CD4-positive, alpha-beta T cell (primary cell): ENCODE results near the gene SUFU. TPM values are rescaled to one million over a fixed set of nuclear protein-coding genes. Genes with fewer than 3 reads are reported as not detected.

Source experiments
- ATAC-seq: fragments of 200-7000 bp; cut with Tn5 transposase; one replicate; pipeline ENCODE4 v1.10.0; 2022; ENCODE audit warnings: mild to moderate bottlenecking; ENCODE audit not compliant: poor library complexity
- CTCF ChIA-PET: fragments of 350-600 bp; sonication (Branson Sonifier 250); formaldehyde crosslinking; loops from one replicate; lab custom pipeline; 2021; ENCODE audit warnings: antibody characterized with exemption, inconsistent platforms; lab: Charles Lee
- POLR2A ChIA-PET: fragments of 350-600 bp; sonication (Branson Sonifier 250); formaldehyde crosslinking; loops from one replicate; lab custom pipeline; 2021; ENCODE audit warnings: antibody characterized with exemption, inconsistent platforms; lab: Charles Lee
- DNase-seq, 14 experiments: peaks; one replicate each; pipeline ENCODE4 v3.0.0-alpha.2; 2013 to 2020; ENCODE audit warnings: mixed read lengths in 2 of 14
- H3K27ac ChIP-seq, 2 donors: one replicate each; pipeline versions ENCODE4 v1.5.1 to v1.7.0; 2013; ENCODE audit warnings: low read length in 2 of 2, low read depth in 1 of 2, mild to moderate bottlenecking in 1 of 2
- H3K27me3 ChIP-seq, 2 experiments: 1 replicate in 1 of 2; 2 replicates in 1 of 2; pipeline versions ENCODE4 v1.6.1 to v1.7.0; 2013; ENCODE audit warnings: low read length in 2 of 2, control low read depth in 1 of 2, mild to moderate bottlenecking in 1 of 2, moderate library complexity in 1 of 2; ENCODE audit not compliant: insufficient read depth in 2 of 2, control insufficient read depth in 1 of 2
- H3K36me3 ChIP-seq: one replicate; pipeline ENCODE4 v1.6.1; 2013; ENCODE audit warnings: low read length, control low read depth; ENCODE audit not compliant: insufficient read depth
- H3K4me1 ChIP-seq: one replicate; pipeline ENCODE4 v1.6.1; 2013; ENCODE audit warnings: low read length, control low read depth; ENCODE audit not compliant: insufficient read depth
- H3K4me3 ChIP-seq: one replicate; pipeline ENCODE4 v1.5.1; 2013; ENCODE audit warnings: mild to moderate bottlenecking, low read length, moderate library complexity
- H3K9me3 ChIP-seq, 2 experiments: 1 replicate in 1 of 2; 2 replicates in 1 of 2; pipeline versions ENCODE4 v1.6.1 to v1.7.0; 2013; ENCODE audit warnings: low read length in 2 of 2, mild to moderate bottlenecking in 2 of 2, control low read depth in 1 of 2, moderate library complexity in 1 of 2; ENCODE audit not compliant: control insufficient read depth in 1 of 2, insufficient read depth in 1 of 2
- H3K27ac Mint-ChIP-seq: one replicate; pipeline ENCODE4 v1.8.0; 2020; ENCODE audit warnings: mixed read lengths
- H3K27me3 Mint-ChIP-seq: one replicate; pipeline ENCODE4 v1.8.0; 2021; ENCODE audit warnings: mixed read lengths
- H3K36me3 Mint-ChIP-seq: one replicate; pipeline ENCODE4 v1.8.0; 2021; ENCODE audit warnings: low read depth, mixed read lengths
- H3K4me1 Mint-ChIP-seq: one replicate; pipeline ENCODE4 v1.8.0; 2021; ENCODE audit warnings: low read depth, mixed read lengths
- H3K4me3 Mint-ChIP-seq: one replicate; pipeline ENCODE4 v1.8.0; 2020; ENCODE audit warnings: mild to moderate bottlenecking, mixed read lengths
- H3K9me3 Mint-ChIP-seq: one replicate; pipeline ENCODE4 v1.8.0; 2020; ENCODE audit warnings: mixed read lengths
- intact Hi-C, 2 experiments: fragments of 100-400 bp; cut with DNase I in 1 of 2; cut with micrococcal nuclease in 1 of 2; formaldehyde crosslinking; loops; one replicate each; pipeline versions ENCODE4 v1.15.1 to v1.9.0; 2023 to 2025; cut with DNase I, micrococcal nuclease
- total RNA-seq, 174 experiments: library from RNA in 2 of 174; stranded (reverse) in 2 of 174; gene quantifications; one replicate each; pipeline ENCODE4 v1.2.3 and lab custom pipeline; 2021 to 2026
- TF ChIP-seq, protein P1 (sequence below): fragments of 200-600 bp; IDR thresholded peaks from one replicate; pipeline ENCODE4 v1.8.0; 2022; ENCODE audit warnings: antibody characterized with exemption, mild to moderate bottlenecking

SUFU gene
- total RNA-seq, 2 experiments from 2014 or later: 6.7 to 7.3 TPM

DNA sequence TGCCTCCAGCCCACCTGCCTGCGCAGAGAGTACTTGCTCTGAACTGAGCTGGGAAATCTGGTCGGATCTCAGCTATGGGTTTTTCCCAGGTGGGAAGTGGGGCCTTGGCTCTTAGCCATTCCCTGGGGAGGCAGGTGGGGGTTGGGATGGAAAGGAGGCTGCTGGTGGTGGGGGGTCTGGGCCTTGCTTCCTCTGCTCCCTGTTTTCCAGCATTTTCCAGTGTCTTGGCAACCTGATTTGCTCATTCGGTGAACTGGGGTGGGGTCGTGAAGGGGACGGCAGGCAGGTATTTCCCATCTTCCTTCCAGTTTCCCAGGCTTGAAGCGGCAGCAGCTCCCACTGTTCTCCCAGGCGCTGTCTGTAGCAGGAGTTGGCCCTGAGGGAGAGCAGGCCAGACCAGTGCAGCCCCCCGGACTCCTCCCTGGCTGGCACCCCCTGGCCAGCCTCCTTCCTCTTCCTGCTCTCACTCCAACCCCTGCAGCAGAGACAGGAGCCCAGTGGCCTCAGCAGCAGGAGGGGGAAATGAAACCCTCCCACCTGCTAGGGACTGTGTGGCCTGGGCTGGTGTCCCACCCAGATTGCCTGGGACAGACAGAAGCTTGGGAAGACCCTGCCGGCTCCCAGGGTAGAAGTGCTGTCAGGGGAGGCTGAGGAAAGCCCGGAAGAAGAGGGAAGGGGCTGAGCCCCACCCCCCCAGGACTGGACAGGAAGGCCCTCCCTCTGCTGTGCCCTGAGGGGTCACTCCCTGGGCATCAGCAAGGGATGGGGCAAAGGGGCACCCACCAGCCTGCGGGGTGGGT is 147.1 kb downstream of the SUFU start:
- TF ChIP-seq, protein P1, sequence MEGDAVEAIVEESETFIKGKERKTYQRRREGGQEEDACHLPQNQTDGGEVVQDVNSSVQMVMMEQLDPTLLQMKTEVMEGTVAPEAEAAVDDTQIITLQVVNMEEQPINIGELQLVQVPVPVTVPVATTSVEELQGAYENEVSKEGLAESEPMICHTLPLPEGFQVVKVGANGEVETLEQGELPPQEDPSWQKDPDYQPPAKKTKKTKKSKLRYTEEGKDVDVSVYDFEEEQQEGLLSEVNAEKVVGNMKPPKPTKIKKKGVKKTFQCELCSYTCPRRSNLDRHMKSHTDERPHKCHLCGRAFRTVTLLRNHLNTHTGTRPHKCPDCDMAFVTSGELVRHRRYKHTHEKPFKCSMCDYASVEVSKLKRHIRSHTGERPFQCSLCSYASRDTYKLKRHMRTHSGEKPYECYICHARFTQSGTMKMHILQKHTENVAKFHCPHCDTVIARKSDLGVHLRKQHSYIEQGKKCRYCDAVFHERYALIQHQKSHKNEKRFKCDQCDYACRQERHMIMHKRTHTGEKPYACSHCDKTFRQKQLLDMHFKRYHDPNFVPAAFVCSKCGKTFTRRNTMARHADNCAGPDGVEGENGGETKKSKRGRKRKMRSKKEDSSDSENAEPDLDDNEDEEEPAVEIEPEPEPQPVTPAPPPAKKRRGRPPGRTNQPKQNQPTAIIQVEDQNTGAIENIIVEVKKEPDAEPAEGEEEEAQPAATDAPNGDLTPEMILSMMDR: no peak
- DNase-seq: peak in 1 of 14 experiments; percentile 2
- H3K36me3 Mint-ChIP-seq: peaks cover 59% of the 10 kb centered on the region

DNA sequence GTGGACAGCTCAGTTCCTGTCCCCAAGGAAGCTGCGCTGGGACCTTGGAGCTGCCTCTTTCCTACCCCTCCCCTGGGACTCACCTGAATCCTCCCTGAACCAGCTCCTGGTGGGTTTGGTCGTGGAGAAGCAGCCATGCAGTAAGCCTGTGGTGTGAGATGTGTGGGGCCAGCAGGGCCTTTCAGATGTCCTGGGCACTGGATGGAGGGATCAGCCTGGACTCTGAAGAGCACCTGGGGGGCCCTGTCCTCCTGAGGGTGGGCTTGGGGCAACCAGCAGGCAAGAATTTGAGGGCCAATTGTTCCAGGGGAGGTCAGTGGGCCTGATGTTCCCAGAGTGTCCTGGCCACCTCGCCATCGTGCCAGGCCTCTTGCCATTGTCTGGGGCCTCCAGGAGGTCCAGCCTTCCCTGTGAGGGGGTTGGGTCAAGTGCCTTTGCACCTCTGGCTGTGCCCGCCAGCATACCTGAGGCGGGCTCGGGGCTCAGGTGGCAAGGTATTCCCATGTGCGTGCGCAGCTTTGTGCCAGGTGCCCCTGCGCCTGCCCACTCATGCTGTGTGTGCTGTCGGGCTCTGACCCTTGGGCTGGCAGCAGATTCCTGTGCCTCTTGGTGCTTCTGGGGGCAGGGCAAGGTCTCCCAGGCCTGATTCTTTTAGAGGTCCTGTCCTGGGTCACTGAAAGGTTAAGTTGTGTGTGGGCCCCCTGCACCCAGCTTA is 147.8 kb downstream of the SUFU start:
- POLR2A ChIA-PET: interaction anchor here (1.0 to 2.2 kb wide), 5 partner anchors 9 to 92 kb away, joined by 3 to 6 read pairs (median 4); partner anchors contain the start of gene WBP1L
- Mint-ChIP-seq H3K36me3 (peaks cover 57% of the 10 kb centered on the region), H3K9me3 (no peaks in the 10 kb centered on the region), H3K4me3 (no peak overlapping the region), H3K27me3 (no peaks in the 10 kb centered on the region), H3K27ac (peak overlapping the region; percentile 97), H3K4me1 (peaks cover 75% of the 10 kb centered on the region)
- Histone ChIP-seq H3K27ac (peak overlapping the region; percentile 52 to 66), H3K27me3 (no peaks in the 10 kb centered on the region), H3K36me3 (peaks cover 43% of the 10 kb centered on the region), H3K9me3 (no peaks in the 10 kb centered on the region), H3K4me1 (peaks cover 70% of the 10 kb centered on the region), H3K4me3 (no peak overlapping the region)
- ATAC-seq (no peak), DNase-seq (peak in 1 of 14 experiments; percentile 2)
- intact Hi-C loops: loop anchor here in 1 of 2 experiments (2.0 kb wide), 1 partner anchor 23 kb away; no protein-coding TSS in a partner anchor
- CTCF ChIA-PET: no interaction called here
- TF ChIP-seq, protein P1: no peak

More for the DNA sequence above, 147.1 kb downstream of the SUFU start:
- ChIA-PET POLR2A (interaction anchor here (1.0 to 7.0 kb wide), 6 partner anchors 9 to 93 kb away, joined by 4 to 121 read pairs (median 4); partner anchors contain the start of genes SFXN2 and WBP1L), CTCF (no interaction called here)
- intact Hi-C loops: no loop called here
- H3K36me3 ChIP-seq: peaks cover 36% of the 10 kb centered on the region
- H3K4me1 ChIP-seq: peaks cover 77% of the 10 kb centered on the region
- H3K27ac Mint-ChIP-seq: peak overlapping the region; percentile 97
- H3K4me1 Mint-ChIP-seq: peaks cover 83% of the 10 kb centered on the region
- no peaks in the 10 kb centered on the region for H3K9me3 Mint-ChIP-seq
- peak overlapping the region; percentile 51 for H3K4me3 Mint-ChIP-seq
- no peaks in the 10 kb centered on the region for H3K9me3 ChIP-seq
- peak overlapping the region; percentile 66 to 93 for H3K27ac ChIP-seq
- H3K4me3 ChIP-seq: no peak overlapping the region
- H3K27me3 ChIP-seq: no peaks in the 10 kb centered on the region
- no peaks in the 10 kb centered on the region for H3K27me3 Mint-ChIP-seq
- no peak for ATAC-seq

DNA sequence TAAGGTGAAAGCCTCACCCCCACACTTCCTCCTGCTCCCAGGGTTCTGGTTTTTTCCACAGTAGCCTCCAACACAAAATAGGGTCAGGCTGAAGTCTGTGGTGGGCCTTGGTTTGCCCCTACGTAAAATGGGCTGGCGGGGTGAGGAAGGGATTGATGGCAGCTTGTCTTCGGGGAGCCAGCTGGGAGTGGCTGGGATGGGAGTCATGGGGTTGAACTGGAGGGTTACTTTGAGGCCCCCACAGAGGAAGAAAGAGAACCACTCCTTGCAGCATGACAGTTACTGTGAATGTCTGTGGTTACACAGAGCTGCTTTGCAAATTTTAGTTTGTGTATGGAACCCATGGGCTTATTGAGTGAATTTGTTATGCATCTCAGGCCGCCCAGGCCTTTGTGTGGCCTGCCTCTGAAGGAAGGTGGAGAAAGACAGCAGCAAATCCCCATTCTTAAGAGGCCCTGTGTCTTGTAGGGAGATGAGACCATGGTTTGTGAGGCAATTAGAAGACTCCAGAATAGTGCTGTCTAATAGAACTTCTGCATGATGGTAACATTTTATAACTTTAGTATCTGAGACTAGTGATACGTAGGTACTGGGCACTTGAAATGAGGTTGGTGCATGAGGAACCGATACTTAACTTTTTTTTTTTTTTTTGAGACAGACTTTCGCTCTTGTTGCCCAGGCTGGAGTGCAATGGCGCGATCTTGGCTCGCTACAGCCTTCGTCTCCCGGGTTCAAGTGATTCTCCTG is 148.6 kb downstream of the SUFU start:
- POLR2A ChIA-PET: interaction anchor here (1.0 to 1.9 kb wide), 6 partner anchors 8 to 23 kb away, joined by 3 to 5 read pairs (median 4); no protein-coding TSS in a partner anchor
- peak in 1 of 14 experiments; percentile 10 for DNase-seq

More for the DNA sequence above, 148.6 kb downstream of the SUFU start:
- peak overlapping the region; percentile 97 for H3K27ac Mint-ChIP-seq
- TF ChIP-seq, protein P1: no peak
- H3K9me3 Mint-ChIP-seq: no peaks in the 10 kb centered on the region
- CTCF ChIA-PET: no interaction called here
- peak overlapping the region; percentile 69 for H3K4me3 Mint-ChIP-seq
- Histone ChIP-seq H3K9me3 (no peaks in the 10 kb centered on the region), H3K4me1 (peaks cover 67% of the 10 kb centered on the region), H3K36me3 (peaks cover 50% of the 10 kb centered on the region), H3K4me3 (no peak overlapping the region), H3K27me3 (no peaks in the 10 kb centered on the region), H3K27ac (peak overlapping the region; percentile 52 to 66)
- peaks cover 60% of the 10 kb centered on the region for H3K36me3 Mint-ChIP-seq
- H3K4me1 Mint-ChIP-seq: peaks cover 70% of the 10 kb centered on the region
- no peak for ATAC-seq
- intact Hi-C loops: loop anchor here in 1 of 2 experiments (2.0 kb wide), 1 partner anchor 22 kb away; no protein-coding TSS in a partner anchor
- no peaks in the 10 kb centered on the region for H3K27me3 Mint-ChIP-seq
